GM12878 (cell line): ENCODE measurements around the gene FLACC1.

Experiments
- CHD2 ChIP-seq: IDR thresholded peaks from 2 replicates; pipeline ENCODE4 v1.6.1; 2011; ENCODE audit warnings: low read depth, low read length, improper control_type of control experiment, borderline replicate concordance
- CREM ChIP-seq: IDR thresholded peaks from 2 replicates; pipeline ENCODE4 v1.6.1; 2014; ENCODE audit warnings: antibody characterized with exemption, low read depth
- EP300 ChIP-seq, 2 experiments: fragments of 150-350 bp in 1 of 2; IDR thresholded peaks; 2 replicates each; pipeline ENCODE4 v1.6.1; 2011 to 2012; ENCODE audit warnings: low read depth in 2 of 2, low read length in 2 of 2, borderline replicate concordance in 1 of 2, improper control_type of control experiment in 1 of 2, inconsistent platforms in 1 of 2; ENCODE audit not compliant: control insufficient read depth in 1 of 2
- JUND ChIP-seq: IDR thresholded peaks from 2 replicates; pipeline ENCODE4 v1.6.1; 2012; ENCODE audit warnings: low read depth, mild to moderate bottlenecking, low read length, improper control_type of control experiment, moderate library complexity
- POLR2A ChIP-seq: IDR thresholded peaks from 2 replicates; pipeline ENCODE4 v1.6.1; 2011; ENCODE audit warnings: low read depth, mild to moderate bottlenecking, low read length
- RAD21 ChIP-seq: IDR thresholded peaks from 2 replicates; pipeline ENCODE4 v1.6.1; 2011; ENCODE audit warnings: mild to moderate bottlenecking, low read depth, low read length, moderate library complexity; ENCODE audit not compliant: insufficient read depth
- SMC3 ChIP-seq: IDR thresholded peaks from 2 replicates; pipeline ENCODE4 v1.6.1; 2011; ENCODE audit warnings: low read length, improper control_type of control experiment, borderline replicate concordance
- SUZ12 ChIP-seq: fragments of 200-600 bp; sonication (generic); IDR thresholded peaks from one replicate; pipeline ENCODE4 v1.6.1; 2018; ENCODE audit warnings: antibody characterized with exemption, mild to moderate bottlenecking; ENCODE audit not compliant: unreplicated experiment
- TF ChIP-seq, protein P1 (sequence below): fragments of 450-650 bp; IDR thresholded peaks from 2 replicates; pipeline ENCODE4 v1.6.1; 2017; ENCODE audit warnings: mild to moderate bottlenecking, moderate library complexity
- TF ChIP-seq, protein P2 (sequence below), 3 experiments: IDR thresholded peaks in 2 of 3; conservative IDR thresholded peaks in 1 of 3; 2 replicates each; pipeline ENCODE4 v1.5.1; 2011; ENCODE audit warnings: low read depth in 3 of 3, low read length in 3 of 3, mild to moderate bottlenecking in 3 of 3, control low read depth in 2 of 3, moderate library complexity in 2 of 3, inconsistent platforms in 1 of 3, mixed read lengths in 1 of 3; ENCODE audit not compliant: control insufficient read depth in 2 of 3, insufficient read depth in 1 of 3; ENCODE audit errors: extremely low read depth in 1 of 3
- TF ChIP-seq, protein P3 (sequence below): fragments of 450-650 bp; IDR thresholded peaks from 2 replicates; pipeline ENCODE4 v1.6.1; 2016; ENCODE audit warnings: mild to moderate bottlenecking, moderate library complexity, borderline replicate concordance
- TF ChIP-seq, protein P4 (sequence below): fragments of 450-650 bp; formaldehyde crosslinking; IDR thresholded peaks from 2 replicates; pipeline ENCODE4 v1.4.0; 2020; ENCODE audit warnings: mild to moderate bottlenecking, moderate library complexity

DNA sequence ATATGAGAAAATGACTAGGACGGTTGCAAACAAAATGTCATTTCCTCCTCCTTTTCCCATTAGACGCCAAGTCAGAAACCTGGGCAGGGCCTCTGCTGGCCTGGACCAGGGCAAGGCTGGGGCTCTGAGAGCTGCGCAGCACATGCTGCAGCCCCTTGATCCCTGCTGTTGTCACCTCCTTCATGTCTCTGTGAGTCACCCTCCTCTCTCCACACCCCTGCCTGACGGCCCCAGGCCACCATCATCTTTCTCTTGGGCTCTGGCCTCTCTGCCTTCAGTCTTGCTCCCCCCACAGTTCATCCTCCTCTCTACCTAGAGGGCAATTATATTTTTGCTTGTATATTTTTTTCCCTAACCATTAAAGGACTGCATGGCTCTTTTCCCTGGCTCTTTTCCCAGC is 10.0 kb downstream of the FLACC1 start:
- TF ChIP-seq SUZ12 (no peak), CHD2 (no peak), POLR2A (no peak), EP300 (IDR thresholded peaks at IDR 0.05; ENCODE audit: borderline replicate concordance in 1 of 2, control insufficient read depth in 1 of 2, low read depth in 2 of 2, low read length in 2 of 2) (no peak), JUND (no peak), SMC3 (no peak), RAD21 (no peak), CREM (no peak)
- TF ChIP-seq, protein P1, sequence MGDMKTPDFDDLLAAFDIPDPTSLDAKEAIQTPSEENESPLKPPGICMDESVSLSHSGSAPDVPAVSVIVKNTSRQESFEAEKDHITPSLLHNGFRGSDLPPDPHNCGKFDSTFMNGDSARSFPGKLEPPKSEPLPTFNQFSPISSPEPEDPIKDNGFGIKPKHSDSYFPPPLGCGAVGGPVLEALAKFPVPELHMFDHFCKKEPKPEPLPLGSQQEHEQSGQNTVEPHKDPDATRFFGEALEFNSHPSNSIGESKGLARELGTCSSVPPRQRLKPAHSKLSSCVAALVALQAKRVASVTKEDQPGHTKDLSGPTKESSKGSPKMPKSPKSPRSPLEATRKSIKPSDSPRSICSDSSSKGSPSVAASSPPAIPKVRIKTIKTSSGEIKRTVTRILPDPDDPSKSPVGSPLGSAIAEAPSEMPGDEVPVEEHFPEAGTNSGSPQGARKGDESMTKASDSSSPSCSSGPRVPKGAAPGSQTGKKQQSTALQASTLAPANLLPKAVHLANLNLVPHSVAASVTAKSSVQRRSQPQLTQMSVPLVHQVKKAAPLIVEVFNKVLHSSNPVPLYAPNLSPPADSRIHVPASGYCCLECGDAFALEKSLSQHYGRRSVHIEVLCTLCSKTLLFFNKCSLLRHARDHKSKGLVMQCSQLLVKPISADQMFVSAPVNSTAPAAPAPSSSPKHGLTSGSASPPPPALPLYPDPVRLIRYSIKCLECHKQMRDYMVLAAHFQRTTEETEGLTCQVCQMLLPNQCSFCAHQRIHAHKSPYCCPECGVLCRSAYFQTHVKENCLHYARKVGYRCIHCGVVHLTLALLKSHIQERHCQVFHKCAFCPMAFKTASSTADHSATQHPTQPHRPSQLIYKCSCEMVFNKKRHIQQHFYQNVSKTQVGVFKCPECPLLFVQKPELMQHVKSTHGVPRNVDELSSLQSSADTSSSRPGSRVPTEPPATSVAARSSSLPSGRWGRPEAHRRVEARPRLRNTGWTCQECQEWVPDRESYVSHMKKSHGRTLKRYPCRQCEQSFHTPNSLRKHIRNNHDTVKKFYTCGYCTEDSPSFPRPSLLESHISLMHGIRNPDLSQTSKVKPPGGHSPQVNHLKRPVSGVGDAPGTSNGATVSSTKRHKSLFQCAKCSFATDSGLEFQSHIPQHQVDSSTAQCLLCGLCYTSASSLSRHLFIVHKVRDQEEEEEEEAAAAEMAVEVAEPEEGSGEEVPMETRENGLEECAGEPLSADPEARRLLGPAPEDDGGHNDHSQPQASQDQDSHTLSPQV, result no peak
- TF ChIP-seq, protein P2, sequence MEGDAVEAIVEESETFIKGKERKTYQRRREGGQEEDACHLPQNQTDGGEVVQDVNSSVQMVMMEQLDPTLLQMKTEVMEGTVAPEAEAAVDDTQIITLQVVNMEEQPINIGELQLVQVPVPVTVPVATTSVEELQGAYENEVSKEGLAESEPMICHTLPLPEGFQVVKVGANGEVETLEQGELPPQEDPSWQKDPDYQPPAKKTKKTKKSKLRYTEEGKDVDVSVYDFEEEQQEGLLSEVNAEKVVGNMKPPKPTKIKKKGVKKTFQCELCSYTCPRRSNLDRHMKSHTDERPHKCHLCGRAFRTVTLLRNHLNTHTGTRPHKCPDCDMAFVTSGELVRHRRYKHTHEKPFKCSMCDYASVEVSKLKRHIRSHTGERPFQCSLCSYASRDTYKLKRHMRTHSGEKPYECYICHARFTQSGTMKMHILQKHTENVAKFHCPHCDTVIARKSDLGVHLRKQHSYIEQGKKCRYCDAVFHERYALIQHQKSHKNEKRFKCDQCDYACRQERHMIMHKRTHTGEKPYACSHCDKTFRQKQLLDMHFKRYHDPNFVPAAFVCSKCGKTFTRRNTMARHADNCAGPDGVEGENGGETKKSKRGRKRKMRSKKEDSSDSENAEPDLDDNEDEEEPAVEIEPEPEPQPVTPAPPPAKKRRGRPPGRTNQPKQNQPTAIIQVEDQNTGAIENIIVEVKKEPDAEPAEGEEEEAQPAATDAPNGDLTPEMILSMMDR (IDR thresholded peaks at IDR 0.05 in 2 of 3, conservative IDR thresholded peaks at IDR 0.05 in 1 of 3; ENCODE audit: control insufficient read depth in 2 of 3, extremely low read depth in 1 of 3, insufficient read depth in 1 of 3, low read depth in 3 of 3, low read length in 3 of 3), result no peak
- TF ChIP-seq, protein P3, sequence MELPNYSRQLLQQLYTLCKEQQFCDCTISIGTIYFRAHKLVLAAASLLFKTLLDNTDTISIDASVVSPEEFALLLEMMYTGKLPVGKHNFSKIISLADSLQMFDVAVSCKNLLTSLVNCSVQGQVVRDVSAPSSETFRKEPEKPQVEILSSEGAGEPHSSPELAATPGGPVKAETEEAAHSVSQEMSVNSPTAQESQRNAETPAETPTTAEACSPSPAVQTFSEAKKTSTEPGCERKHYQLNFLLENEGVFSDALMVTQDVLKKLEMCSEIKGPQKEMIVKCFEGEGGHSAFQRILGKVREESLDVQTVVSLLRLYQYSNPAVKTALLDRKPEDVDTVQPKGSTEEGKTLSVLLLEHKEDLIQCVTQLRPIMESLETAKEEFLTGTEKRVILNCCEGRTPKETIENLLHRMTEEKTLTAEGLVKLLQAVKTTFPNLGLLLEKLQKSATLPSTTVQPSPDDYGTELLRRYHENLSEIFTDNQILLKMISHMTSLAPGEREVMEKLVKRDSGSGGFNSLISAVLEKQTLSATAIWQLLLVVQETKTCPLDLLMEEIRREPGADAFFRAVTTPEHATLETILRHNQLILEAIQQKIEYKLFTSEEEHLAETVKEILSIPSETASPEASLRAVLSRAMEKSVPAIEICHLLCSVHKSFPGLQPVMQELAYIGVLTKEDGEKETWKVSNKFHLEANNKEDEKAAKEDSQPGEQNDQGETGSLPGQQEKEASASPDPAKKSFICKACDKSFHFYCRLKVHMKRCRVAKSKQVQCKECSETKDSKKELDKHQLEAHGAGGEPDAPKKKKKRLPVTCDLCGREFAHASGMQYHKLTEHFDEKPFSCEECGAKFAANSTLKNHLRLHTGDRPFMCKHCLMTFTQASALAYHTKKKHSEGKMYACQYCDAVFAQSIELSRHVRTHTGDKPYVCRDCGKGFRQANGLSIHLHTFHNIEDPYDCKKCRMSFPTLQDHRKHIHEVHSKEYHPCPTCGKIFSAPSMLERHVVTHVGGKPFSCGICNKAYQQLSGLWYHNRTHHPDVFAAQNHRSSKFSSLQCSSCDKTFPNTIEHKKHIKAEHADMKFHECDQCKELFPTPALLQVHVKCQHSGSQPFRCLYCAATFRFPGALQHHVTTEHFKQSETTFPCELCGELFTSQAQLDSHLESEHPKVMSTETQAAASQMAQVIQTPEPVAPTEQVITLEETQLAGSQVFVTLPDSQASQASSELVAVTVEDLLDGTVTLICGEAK, result no peak
- TF ChIP-seq, protein P4, sequence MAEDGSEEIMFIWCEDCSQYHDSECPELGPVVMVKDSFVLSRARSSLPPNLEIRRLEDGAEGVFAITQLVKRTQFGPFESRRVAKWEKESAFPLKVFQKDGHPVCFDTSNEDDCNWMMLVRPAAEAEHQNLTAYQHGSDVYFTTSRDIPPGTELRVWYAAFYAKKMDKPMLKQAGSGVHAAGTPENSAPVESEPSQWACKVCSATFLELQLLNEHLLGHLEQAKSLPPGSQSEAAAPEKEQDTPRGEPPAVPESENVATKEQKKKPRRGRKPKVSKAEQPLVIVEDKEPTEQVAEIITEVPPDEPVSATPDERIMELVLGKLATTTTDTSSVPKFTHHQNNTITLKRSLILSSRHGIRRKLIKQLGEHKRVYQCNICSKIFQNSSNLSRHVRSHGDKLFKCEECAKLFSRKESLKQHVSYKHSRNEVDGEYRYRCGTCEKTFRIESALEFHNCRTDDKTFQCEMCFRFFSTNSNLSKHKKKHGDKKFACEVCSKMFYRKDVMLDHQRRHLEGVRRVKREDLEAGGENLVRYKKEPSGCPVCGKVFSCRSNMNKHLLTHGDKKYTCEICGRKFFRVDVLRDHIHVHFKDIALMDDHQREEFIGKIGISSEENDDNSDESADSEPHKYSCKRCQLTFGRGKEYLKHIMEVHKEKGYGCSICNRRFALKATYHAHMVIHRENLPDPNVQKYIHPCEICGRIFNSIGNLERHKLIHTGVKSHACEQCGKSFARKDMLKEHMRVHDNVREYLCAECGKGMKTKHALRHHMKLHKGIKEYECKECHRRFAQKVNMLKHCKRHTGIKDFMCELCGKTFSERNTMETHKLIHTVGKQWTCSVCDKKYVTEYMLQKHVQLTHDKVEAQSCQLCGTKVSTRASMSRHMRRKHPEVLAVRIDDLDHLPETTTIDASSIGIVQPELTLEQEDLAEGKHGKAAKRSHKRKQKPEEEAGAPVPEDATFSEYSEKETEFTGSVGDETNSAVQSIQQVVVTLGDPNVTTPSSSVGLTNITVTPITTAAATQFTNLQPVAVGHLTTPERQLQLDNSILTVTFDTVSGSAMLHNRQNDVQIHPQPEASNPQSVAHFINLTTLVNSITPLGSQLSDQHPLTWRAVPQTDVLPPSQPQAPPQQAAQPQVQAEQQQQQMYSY (CRISPR knock-in tag), result no peak
